GM21526 (cell line): Measurements from ENCODE around the gene ALG5.

Source experiments
- ATAC-seq: cut with Tn5 transposase; IDR thresholded peaks from one replicate; pipeline ENCODE4 v1.9.1; 2021; ENCODE audit warnings: moderate library complexity; ENCODE audit not compliant: unreplicated experiment, low FRiP score

ALG5 gene

DNA sequence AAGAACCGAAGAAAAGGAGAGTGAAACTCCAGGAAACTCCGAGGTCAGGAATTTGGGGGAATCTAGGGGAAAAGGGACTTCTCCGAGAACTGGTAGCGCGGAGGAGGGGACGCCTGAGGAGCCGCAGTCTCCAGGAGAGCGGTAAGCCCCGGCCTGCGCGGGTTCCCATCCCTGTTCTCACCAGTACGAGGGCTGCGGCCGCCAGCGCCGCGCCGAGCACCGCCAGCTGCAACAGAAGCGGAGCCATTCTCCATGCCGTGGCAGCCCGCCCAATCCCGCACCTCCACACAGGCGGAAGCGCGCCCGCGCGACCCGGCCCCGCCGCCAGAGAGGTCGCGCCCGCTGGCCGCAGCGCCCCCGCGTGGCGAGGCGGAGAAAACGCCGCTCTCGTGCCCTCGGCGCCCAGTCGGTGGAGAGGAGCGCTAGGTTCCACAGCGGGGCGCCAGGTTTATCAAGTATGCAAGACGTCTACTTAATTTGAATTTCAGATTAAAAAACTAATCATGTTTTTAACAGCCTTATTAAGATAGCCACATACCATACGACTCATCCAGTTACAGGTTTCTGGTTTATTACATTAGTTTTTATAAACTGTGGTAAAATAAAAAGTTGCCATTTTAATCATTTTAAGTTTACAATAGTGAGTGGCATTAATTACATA, at the start of gene ALG5:
ALG5 (minus strand) TSS at position 287 of the 661 bp plus-strand sequence; CDS start at position 247, 40 bp downstream.
- ATAC-seq = peak; percentile 65

DNA sequence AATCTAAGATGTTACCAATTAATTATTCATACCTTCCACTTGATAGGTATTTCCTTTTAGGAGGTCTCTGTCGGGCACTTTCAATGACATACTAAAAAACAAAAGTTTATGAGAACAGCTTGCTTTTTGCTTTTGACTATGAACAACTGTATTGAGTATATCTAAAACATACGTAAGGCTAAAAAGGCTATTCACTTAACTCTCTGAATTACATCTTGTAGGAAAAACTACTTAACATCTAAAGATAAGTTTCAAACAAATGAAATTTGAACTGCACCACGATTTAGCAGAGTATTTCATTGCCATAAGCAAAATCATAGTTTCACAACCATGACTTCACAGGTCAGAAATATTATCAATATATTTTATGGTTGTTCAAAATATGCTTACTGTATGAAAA, 48.7 kb upstream of the ALG5 start:
- ATAC-seq = no peak

DNA sequence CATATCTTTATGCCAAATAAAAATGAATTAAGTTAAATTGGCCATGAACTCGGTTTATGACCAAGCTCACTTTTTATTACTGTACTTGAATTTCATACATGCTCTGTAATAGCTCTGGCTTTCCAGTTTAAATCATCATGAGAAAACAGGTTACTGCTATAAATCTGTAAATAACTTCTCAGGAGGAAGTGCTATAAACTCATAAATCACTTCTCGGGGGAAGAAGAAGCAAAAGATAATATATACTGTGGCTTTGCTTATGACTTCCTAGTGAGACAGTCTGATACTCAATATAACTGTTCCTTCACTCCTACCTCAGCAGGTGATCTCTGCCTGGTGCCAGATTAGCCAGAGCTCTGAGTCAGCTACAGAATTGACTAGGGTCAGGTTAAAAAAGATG, 47.9 kb upstream of the ALG5 start:
- ATAC-seq = no peak

- ATAC-seq = no peak
These were observed 46.9 kb upstream of the ALG5 start for GRCh38 chr13:37046062-37046461.

DNA sequence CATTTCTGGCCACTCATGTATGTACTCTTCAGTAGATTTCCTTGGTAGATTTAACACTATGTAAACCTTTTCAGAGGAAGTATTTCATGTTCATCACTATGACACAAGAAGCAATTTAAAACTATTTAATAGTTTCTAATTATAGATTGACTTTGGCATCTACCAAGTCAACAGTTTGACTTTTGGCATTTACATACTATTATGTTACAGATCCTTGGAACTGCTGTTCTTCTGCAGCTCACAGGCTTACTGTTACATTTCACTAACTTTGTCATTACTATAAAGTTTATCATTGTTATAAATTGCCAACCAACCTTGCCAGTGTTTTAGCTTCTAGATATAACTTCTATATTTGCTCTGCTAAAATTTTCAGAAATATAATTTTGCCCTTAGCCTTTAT, 41.6 kb upstream of the ALG5 start:
- no peak for ATAC-seq

DNA sequence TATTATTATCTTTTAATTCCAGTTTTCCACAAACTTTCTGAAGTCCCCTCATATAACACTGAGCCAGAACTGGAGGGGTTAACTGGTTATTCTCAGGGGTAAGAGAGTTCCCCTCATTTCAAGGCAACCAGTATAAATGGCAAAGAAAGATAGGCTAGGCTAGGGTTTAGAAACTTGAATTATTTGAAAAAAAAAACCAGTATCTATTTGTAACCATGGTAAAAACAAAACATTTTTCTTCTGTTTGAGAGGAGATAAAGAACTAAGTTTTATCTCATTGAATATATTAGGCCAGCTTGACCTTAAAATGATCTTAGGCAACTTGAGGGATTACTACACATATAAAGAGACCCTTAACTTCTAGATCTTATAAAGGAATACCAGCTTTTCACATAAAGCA, 40.8 kb upstream of the ALG5 start:
- no peak for ATAC-seq

DNA sequence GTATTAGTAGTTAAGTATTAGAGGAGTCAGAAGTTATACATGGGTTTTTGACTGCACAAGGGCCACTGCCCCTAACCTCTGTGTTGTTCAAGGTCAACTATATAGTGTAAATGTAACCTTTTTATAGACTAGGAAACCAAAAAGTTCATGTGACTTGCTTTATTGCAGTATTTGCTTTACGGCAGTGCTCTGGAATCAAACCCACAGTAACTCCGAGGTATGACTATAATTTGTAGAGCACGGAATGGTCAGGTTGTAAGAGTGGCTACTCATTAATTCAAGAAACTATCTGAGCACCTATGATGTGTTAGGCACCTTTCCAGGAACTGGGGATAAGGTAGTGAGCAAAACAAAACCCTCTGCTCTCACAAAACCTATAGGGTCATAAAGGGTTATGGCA, 38.1 kb upstream of the ALG5 start:
- ATAC-seq = no peak

DNA sequence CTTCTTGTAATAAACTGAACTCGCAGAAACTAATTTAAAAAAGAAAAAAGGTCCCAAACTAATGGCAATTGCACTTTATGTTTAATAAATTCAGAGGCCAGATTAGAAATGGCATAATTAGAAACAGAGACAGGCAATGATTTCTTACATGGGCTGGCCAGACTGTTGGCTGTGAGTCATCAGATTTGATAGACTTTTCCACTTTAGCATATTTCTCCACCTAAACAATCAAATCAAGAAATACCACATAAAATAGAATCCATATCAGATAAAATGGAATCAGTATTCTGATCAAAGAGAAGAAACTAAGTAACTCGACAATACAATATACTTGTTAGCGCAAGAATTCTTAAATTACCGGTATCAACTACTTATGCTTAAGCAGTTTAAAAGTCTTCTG, 30.5 kb upstream of the ALG5 start:
- ATAC-seq = no peak

GRCh38 chr13:37027639-37028038, 28.5 kb upstream of the ALG5 start:
- ATAC-seq = no peak

DNA sequence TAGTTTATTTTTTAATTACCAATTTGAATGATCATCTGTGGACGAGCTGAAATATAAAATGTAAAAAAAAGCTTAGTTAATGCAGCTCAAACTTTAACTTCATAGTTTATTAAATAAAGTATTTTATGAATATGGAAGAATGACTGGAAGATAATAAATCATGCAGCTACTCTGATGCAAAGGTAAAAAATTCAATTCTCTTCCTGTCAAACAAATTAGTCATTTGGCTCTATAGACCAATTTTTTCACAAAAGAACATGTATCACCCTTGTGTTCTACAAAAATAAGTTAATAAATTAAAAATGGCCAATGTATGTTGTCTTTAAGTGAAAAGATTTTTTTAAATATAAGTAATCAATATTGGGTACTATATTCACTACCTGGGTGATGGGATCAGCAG, 27.6 kb upstream of the ALG5 start:
- ATAC-seq = no peak

- no peak for ATAC-seq
These were observed 24.7 kb upstream of the ALG5 start for GRCh38 chr13:37023871-37024270.

DNA sequence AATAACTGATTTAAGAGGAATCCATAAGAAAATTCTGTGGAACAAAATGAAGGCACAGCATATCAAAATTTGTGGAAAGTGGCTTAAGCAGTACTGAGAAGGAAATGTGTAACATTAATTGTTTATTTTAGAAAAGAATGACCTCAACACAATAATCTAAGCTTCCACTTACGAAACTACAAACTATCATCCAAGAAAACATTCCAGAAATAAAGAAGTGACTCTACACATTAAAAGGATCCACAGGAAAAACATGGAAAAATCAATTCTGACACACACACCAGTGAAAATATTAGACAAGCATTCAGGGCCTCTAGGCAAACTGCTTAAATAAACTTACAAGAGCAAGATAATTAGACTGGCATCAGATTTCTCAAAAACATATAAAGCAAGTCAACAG, 15.5 kb upstream of the ALG5 start:
- ATAC-seq = no peak

DNA sequence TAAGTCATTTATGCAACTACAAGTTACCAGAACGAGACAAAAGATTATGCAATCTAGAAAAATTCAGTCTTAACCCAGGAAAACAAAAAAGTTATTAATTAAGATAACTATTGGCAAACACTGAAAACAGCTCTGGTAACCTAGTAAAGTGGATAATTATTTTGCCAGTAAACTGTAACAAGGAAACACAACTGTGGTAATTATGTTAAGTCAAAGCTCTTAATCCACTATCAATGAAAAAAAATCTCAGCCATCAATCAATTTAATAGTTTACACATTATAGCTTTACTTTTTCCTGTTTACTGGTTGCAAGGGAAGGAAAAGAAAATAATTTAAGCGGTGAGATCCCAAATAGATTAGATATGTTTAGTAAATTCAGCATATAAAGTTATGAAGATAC, 12.6 kb upstream of the ALG5 start:
- no peak for ATAC-seq

DNA sequence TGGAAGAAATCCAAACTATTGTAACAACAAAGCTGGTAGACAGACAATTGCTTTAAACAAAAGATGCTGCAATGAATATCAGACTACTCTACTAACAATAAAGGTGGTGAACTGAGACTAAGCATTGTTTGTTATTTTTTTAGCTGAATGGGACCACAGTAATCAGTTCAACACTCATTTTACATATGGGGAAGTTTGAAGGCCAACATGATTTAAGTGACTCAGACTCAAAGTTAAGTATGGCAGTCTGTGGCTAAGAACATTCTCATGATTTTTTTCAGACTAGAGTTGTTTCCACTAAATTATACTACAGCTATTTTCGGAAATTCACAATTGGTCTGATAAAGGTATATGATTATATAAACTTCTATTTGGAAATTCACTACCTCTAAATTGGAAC, 11.9 kb upstream of the ALG5 start:
- ATAC-seq = no peak

DNA sequence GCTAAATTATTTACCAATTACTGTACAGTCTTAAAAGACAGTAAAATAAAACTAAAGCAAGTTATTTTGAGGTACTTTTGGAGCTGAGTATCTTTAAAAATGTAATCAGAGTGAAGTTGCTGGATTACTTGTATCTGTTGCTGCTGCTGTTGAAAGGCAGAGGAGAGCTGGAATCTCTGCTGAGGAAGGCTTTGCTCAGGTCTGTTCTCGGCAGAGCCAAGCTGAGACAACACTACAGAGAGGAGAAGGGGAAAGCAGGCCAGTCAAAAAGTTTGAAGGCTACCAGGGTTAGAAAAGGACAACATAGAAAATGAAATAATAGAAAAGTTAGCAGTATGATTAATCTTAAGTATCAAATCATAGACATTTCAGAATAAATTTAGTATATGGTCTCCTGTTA, 11.3 kb upstream of the ALG5 start:
- no peak for ATAC-seq

DNA sequence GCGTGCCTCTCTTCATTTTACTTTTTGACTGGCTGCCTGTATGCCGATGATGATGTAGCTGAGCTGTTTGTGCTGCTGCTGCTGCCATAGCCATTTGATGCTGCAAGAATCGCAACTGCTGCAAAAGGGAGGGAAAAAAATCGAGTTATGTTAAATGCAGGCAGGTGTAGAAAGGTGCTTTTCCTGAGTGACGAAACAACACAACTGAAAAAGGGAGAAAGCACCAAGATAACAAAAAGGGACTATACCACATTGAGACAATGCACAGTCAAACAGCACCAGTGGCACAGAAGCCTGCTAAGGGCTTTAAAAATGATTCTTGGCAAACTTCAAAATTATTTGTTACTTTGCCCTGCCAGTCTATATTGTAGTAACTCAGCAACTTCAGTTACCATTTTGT, 10.6 kb upstream of the ALG5 start:
- no peak for ATAC-seq

- ATAC-seq = no peak
These were observed 2.7 kb upstream of the ALG5 start for GRCh38 chr13:37001921-37002250.

DNA sequence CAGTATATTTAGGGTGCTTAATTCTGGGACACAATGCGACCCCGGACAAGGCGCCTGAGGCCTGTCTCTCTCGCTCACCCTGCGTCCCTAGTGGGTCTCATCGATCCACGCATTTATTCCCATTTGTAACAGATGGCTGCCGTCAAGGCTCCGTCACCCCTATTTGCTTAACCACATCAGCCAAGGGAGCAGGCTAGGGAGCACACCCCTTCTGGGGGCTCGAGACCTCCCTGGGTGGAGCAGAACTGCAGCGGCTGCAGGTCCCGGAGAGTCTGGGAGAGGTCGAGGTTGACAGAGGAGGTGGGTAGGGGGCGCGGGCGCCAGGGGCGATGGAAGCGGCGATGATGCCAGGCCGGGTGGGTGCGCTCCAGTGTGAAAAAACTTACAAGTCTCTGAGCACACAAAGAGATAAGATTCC, 507 bp downstream of the ALG5 start:
- no peak for ATAC-seq

GRCh38 chr13:36997716-36998427, 1.3 kb downstream of the ALG5 start:
- no peak for ATAC-seq

DNA sequence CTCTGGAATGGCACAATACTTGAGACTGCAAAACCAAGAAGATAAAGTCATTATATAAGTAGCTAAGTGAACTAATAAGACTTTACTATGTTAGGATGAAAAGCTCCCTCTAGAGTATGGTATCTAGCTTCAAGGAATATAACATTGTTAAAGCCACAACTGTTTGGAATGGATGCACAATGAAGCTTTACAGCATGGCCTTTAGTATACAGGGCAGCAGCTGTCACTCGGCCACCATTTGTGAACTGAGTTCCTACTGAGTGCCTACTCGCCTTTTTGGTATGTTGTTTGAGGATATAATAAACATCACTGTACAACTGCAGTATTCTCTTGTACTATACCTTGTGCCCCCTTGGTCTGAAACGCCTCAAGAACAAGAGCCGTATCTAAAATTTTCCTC, 6.8 kb downstream of the ALG5 start:
- ATAC-seq = no peak

- ATAC-seq = no peak
These were observed 12.5 kb downstream of the ALG5 start for GRCh38 chr13:36986462-36987240.
